HepG2 (cell line): ENCODE data around the gene SERPINA9. TPM values are rescaled to one million over a fixed set of nuclear protein-coding genes. Genes with fewer than 3 reads are reported as not detected.
A peak's percentile ranks its signal among the peaks of the same experiment; 100 is the strongest.

Experiments used
- AHR ChIP-seq: IDR thresholded peaks from 2 replicates; pipeline ENCODE4 v1.6.1; 2018; ENCODE audit warnings: missing genetic modification reagents, missing compliant biosample characterization
- FOSL2 ChIP-seq: sonication (generic); formaldehyde crosslinking; IDR thresholded peaks from 2 replicates; pipeline ENCODE4 v1.4.0; 2020; ENCODE audit warnings: missing genetic modification reagents
- MXI1 ChIP-seq: IDR thresholded peaks from 3 replicates; pipeline ENCODE4 v1.6.1; 2012; ENCODE audit warnings: low read depth, low read length, inconsistent platforms, borderline replicate concordance
- SSRP1 ChIP-seq: IDR thresholded peaks from 2 replicates; pipeline ENCODE4 v1.6.1; 2016; ENCODE audit warnings: control low read depth
- ZNF225 ChIP-seq: sonication (generic); formaldehyde crosslinking; IDR thresholded peaks from 2 replicates; pipeline ENCODE4 v1.4.0; 2020; ENCODE audit warnings: mild to moderate bottlenecking, missing genetic modification reagents
- ZNF235 ChIP-seq: sonication (generic); formaldehyde crosslinking; IDR thresholded peaks from 2 replicates; pipeline ENCODE4 v1.8.1; 2023; ENCODE audit warnings: mild to moderate bottlenecking, missing genetic modification reagents, borderline replicate concordance
- ZNF34 ChIP-seq: sonication (generic); formaldehyde crosslinking; IDR thresholded peaks from 2 replicates; pipeline ENCODE4 v1.4.0; 2020; ENCODE audit warnings: mild to moderate bottlenecking, missing genetic modification reagents, borderline replicate concordance
- polyA plus RNA-seq, 8 experiments: library from polyadenylated mRNA; depleted of rRNA in 3 of 8; stranded (reverse) in 7 of 8; unstranded in 1 of 8; fragments of >200 nt; fragmentation: Illumina TruSeq in 4 of 8; extraction: Trizol in 4 of 8; gene quantifications; 2 replicates each; pipeline versions ENCODE4 v1.2.1 to v1.2.3, GENCODE V29; 2011 to 2016; ENCODE audit warnings: low read depth in 4 of 8, missing spikeins in 1 of 8, mixed read lengths in 1 of 8; ENCODE audit not compliant: insufficient read depth in 1 of 8
- total RNA-seq, 5 experiments: library from RNA; depleted of rRNA; stranded (reverse); fragments of >200 nt; fragmentation: Illumina TruSeq; extraction: Trizol; gene quantifications; 2 replicates each; pipeline ENCODE4 v1.2.3, GENCODE V29; 2016; ENCODE audit warnings: low read depth in 1 of 5
- TF ChIP-seq, protein P1 (sequence below): sonication (generic); formaldehyde crosslinking; IDR thresholded peaks from 2 replicates; pipeline ENCODE4 v1.4.0; 2020; ENCODE audit warnings: mild to moderate bottlenecking, missing genetic modification reagents
- TF ChIP-seq, protein P2 (sequence below), 2 experiments: fragments of 450-650 bp in 1 of 2; sonication (generic) in 1 of 2; formaldehyde crosslinking in 1 of 2; IDR thresholded peaks; 2 replicates each; pipeline versions ENCODE4 v1.6.1 to v1.8.0; 2016 to 2022; ENCODE audit warnings: antibody characterized with exemption in 1 of 2, mild to moderate bottlenecking in 1 of 2, missing genetic modification reagents in 1 of 2
- TF ChIP-seq, protein P3 (sequence below): sonication (generic); formaldehyde crosslinking; IDR thresholded peaks from 2 replicates; pipeline ENCODE4 v1.4.0; 2020; ENCODE audit warnings: missing genetic modification reagents, mild to moderate bottlenecking, borderline replicate concordance

Gene SERPINA9
- total and polyA plus RNA-seq, 2 of the 13 experiments (the other 11 are each of a cell fraction or from before 2014, with no cell fraction given) = 0.21 TPM; not detected in 1

DNA sequence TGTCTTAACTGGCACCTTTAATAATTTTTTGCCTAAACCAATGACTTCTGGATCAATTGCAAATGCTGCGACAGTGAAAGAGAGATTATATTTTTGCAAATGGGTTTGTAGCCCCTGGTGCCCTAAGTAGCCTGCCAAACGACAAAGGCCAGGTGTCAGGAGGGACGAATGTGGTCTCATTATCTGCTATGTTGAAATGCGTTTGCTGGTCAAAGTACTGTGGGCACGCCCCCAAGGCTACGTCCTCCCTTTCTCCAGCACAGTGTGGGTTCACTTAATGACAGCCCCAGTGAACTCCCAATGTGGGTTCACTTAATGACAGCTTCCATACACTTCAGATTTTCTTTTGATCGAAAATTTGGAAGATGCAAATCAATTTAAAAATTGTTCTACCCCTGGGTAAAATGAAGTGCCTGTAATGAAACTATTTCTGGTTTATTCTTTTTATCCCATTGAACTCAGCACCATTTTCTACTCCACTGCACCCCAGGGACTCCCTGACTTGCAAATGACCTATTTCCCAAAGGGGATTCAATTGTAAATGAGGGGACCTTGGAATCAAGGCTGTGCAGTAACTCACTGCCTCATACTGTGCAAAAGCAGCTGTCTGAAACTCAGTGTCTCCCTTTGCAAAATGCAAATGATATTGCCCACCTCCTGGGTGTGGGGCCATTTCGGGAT, 24.8 kb downstream of the SERPINA9 start (continued):
- TF ChIP-seq, protein P1, sequence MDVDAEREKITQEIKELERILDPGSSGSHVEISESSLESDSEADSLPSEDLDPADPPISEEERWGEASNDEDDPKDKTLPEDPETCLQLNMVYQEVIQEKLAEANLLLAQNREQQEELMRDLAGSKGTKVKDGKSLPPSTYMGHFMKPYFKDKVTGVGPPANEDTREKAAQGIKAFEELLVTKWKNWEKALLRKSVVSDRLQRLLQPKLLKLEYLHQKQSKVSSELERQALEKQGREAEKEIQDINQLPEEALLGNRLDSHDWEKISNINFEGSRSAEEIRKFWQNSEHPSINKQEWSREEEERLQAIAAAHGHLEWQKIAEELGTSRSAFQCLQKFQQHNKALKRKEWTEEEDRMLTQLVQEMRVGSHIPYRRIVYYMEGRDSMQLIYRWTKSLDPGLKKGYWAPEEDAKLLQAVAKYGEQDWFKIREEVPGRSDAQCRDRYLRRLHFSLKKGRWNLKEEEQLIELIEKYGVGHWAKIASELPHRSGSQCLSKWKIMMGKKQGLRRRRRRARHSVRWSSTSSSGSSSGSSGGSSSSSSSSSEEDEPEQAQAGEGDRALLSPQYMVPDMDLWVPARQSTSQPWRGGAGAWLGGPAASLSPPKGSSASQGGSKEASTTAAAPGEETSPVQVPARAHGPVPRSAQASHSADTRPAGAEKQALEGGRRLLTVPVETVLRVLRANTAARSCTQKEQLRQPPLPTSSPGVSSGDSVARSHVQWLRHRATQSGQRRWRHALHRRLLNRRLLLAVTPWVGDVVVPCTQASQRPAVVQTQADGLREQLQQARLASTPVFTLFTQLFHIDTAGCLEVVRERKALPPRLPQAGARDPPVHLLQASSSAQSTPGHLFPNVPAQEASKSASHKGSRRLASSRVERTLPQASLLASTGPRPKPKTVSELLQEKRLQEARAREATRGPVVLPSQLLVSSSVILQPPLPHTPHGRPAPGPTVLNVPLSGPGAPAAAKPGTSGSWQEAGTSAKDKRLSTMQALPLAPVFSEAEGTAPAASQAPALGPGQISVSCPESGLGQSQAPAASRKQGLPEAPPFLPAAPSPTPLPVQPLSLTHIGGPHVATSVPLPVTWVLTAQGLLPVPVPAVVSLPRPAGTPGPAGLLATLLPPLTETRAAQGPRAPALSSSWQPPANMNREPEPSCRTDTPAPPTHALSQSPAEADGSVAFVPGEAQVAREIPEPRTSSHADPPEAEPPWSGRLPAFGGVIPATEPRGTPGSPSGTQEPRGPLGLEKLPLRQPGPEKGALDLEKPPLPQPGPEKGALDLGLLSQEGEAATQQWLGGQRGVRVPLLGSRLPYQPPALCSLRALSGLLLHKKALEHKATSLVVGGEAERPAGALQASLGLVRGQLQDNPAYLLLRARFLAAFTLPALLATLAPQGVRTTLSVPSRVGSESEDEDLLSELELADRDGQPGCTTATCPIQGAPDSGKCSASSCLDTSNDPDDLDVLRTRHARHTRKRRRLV (CRISPR knock-in tag) = 0 out of 2 replicates have a peak, but pooled peaks have one; percentile 8
- TF ChIP-seq FOSL2 (peak; percentile 61), AHR (CRISPR knock-in tag) (no peak), MXI1 (peak; percentile 47; the same call in 1 of the 3 replicates), ZNF225 (no peak), ZNF235 (CRISPR knock-in tag) (no peak), SSRP1 (CRISPR knock-in tag) (no peak; the same call in 1 of the 2 replicates), ZNF34 (no peak)
- TF ChIP-seq, protein P2, sequence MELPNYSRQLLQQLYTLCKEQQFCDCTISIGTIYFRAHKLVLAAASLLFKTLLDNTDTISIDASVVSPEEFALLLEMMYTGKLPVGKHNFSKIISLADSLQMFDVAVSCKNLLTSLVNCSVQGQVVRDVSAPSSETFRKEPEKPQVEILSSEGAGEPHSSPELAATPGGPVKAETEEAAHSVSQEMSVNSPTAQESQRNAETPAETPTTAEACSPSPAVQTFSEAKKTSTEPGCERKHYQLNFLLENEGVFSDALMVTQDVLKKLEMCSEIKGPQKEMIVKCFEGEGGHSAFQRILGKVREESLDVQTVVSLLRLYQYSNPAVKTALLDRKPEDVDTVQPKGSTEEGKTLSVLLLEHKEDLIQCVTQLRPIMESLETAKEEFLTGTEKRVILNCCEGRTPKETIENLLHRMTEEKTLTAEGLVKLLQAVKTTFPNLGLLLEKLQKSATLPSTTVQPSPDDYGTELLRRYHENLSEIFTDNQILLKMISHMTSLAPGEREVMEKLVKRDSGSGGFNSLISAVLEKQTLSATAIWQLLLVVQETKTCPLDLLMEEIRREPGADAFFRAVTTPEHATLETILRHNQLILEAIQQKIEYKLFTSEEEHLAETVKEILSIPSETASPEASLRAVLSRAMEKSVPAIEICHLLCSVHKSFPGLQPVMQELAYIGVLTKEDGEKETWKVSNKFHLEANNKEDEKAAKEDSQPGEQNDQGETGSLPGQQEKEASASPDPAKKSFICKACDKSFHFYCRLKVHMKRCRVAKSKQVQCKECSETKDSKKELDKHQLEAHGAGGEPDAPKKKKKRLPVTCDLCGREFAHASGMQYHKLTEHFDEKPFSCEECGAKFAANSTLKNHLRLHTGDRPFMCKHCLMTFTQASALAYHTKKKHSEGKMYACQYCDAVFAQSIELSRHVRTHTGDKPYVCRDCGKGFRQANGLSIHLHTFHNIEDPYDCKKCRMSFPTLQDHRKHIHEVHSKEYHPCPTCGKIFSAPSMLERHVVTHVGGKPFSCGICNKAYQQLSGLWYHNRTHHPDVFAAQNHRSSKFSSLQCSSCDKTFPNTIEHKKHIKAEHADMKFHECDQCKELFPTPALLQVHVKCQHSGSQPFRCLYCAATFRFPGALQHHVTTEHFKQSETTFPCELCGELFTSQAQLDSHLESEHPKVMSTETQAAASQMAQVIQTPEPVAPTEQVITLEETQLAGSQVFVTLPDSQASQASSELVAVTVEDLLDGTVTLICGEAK (IDR thresholded peaks at IDR 0.05) = no peak
- TF ChIP-seq, protein P2 (CRISPR knock-in tag; IDR thresholded peaks at IDR 0.05) = no peak
- TF ChIP-seq, protein P3, sequence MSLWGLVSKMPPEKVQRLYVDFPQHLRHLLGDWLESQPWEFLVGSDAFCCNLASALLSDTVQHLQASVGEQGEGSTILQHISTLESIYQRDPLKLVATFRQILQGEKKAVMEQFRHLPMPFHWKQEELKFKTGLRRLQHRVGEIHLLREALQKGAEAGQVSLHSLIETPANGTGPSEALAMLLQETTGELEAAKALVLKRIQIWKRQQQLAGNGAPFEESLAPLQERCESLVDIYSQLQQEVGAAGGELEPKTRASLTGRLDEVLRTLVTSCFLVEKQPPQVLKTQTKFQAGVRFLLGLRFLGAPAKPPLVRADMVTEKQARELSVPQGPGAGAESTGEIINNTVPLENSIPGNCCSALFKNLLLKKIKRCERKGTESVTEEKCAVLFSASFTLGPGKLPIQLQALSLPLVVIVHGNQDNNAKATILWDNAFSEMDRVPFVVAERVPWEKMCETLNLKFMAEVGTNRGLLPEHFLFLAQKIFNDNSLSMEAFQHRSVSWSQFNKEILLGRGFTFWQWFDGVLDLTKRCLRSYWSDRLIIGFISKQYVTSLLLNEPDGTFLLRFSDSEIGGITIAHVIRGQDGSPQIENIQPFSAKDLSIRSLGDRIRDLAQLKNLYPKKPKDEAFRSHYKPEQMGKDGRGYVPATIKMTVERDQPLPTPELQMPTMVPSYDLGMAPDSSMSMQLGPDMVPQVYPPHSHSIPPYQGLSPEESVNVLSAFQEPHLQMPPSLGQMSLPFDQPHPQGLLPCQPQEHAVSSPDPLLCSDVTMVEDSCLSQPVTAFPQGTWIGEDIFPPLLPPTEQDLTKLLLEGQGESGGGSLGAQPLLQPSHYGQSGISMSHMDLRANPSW (CRISPR knock-in tag) = no peak
